GM12873 (cell line): Measurements from ENCODE around the gene MLIP.

Experiments
- TF ChIP-seq, protein P1 (sequence below): IDR thresholded peaks from 2 replicates; pipeline ENCODE4 v1.5.1; 2012; ENCODE audit warnings: low read depth, mild to moderate bottlenecking, moderate library complexity, low read length, control low read depth; ENCODE audit not compliant: insufficient read depth; ENCODE audit errors: missing control alignments

MLIP gene

DNA sequence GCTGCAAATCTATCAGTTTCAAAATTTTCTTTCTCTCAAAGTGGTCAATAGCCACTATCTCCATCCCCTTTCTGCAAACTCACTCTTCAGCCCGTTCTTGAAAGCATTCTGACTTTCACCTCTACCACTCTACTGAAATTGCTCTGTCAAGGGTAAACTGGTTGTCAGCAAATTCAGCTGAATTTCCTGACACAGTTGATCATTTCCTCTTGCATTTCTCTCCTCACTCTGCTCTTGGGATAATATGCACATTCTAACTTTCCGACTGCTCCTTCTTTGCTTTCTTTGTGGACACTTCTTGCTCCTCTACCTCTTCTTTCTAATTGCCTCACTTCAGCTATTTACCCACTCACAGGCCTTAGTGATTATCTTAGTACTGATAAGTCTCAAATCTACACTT lies 123.3 kb downstream of the MLIP start:
- TF ChIP-seq, protein P1, sequence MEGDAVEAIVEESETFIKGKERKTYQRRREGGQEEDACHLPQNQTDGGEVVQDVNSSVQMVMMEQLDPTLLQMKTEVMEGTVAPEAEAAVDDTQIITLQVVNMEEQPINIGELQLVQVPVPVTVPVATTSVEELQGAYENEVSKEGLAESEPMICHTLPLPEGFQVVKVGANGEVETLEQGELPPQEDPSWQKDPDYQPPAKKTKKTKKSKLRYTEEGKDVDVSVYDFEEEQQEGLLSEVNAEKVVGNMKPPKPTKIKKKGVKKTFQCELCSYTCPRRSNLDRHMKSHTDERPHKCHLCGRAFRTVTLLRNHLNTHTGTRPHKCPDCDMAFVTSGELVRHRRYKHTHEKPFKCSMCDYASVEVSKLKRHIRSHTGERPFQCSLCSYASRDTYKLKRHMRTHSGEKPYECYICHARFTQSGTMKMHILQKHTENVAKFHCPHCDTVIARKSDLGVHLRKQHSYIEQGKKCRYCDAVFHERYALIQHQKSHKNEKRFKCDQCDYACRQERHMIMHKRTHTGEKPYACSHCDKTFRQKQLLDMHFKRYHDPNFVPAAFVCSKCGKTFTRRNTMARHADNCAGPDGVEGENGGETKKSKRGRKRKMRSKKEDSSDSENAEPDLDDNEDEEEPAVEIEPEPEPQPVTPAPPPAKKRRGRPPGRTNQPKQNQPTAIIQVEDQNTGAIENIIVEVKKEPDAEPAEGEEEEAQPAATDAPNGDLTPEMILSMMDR = no peak

DNA sequence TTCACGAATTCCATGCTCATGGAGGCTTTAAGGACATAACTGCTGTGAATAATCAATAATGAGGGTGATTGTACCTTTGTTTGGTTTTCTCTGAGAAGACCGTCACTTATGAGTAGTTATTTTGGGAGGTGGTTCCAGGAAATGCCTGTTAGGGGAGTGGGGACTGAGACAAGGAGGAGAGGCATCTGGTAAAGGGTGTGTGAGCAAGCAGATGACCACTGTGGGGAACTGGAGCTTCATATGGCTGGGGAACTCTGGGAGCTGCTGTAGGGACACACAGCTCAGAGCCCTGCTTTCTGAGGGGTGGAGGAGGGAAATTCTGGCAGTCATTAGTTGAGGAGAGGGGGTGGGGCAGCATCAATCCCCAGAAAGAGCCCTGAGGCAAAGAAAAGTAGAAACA lies 125.7 kb downstream of the MLIP start:
- TF ChIP-seq, protein P1 = no peak

DNA sequence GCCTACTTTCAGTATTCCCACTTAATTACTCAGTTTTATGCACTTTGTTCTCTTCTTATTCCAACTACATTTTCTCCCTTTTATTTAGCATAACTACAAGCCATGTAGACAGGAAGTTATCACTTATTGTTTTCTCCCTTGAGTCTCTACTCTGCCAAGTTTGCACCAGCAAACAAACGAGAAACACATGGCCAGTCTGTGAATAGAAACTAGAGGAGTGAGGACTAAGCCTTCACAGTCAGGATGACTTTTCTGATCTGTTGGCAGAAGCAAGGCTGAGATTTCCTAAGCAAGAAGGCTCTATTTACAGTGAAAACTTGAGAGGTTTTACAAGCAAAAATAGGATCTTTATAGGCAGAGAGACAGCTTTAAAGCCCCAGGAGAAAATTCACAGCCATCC lies 127.2 kb downstream of the MLIP start:
- TF ChIP-seq, protein P1 = no peak

DNA sequence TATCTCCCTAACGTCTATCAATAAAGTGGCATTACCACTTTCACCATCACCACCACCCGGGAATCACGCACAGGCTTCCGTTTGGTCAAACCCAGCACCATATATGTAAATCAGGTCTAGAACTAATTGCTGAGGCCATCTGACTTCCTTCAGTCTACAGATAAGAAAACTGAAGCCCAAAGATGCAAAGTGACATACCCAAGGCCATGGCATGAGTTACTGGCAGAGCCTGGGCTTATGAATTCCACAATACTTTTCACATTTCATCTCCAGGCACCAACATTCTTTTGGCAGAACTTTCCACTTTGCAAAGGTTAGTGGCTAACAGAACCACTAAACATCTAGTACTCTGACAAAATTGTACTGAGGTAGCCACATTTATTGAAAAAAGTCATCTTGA lies 132.5 kb downstream of the MLIP start:
- TF ChIP-seq, protein P1 = no peak

DNA sequence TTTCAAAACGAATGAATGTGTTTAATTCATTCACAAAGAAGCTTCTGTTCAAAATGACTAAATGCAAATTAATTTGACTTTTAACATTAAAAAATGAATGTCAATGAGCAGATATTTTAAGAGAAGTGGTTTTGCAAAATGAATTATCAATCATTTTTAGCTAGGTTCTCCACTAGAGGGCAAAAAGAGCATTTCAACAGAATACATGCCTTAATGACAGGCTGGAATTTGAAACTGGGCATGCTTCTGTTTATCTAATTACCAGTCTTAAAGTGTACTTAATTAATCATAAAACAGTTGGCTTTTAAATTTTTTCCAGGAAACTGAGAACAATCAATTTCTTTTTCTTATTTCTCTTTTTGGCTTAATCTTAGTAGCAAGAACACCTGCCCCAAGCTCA lies 133.2 kb downstream of the MLIP start:
- TF ChIP-seq, protein P1 = peak; percentile 51

DNA sequence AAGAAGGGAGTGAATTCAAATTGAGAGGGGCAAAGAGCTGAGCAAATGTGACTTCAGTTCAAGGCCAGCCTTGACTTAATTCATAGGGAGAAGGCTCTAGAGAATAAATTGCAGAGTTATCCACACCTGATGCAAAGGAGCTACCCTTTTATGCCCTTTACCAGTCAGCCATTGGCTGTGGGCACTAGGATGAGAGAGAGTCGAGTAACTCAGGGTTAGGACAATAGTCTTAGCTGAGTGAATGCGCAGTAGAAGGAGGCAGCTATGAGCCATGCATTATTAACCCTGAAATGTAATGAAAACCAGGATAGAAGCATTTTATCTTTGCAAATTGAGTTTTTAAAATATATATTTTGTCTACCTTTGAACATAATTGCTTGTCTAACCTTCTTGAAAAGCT lies 134.0 kb downstream of the MLIP start:
- TF ChIP-seq, protein P1 = no peak

DNA sequence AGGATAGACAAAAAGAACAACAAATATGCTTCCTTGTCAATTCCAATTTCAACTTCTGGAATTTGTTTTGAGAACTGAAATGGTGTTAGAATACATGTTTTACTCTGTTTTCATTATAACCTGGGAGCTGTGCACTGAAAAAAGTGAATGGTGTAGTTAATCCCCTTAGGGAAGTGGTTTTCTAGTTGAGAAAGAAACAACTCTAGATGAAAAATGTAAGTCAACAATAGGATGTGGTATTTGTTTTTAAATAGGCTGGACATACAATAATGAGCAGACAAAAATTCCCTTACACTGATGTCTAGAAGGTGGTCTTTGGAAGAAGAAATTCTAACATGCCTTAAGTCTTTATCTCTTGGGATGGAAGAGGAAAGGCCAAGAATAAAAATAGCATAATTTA lies 137.1 kb downstream of the MLIP start:
- TF ChIP-seq, protein P1 = no peak
